ENCODE results near the gene CAPN9.

DNA sequence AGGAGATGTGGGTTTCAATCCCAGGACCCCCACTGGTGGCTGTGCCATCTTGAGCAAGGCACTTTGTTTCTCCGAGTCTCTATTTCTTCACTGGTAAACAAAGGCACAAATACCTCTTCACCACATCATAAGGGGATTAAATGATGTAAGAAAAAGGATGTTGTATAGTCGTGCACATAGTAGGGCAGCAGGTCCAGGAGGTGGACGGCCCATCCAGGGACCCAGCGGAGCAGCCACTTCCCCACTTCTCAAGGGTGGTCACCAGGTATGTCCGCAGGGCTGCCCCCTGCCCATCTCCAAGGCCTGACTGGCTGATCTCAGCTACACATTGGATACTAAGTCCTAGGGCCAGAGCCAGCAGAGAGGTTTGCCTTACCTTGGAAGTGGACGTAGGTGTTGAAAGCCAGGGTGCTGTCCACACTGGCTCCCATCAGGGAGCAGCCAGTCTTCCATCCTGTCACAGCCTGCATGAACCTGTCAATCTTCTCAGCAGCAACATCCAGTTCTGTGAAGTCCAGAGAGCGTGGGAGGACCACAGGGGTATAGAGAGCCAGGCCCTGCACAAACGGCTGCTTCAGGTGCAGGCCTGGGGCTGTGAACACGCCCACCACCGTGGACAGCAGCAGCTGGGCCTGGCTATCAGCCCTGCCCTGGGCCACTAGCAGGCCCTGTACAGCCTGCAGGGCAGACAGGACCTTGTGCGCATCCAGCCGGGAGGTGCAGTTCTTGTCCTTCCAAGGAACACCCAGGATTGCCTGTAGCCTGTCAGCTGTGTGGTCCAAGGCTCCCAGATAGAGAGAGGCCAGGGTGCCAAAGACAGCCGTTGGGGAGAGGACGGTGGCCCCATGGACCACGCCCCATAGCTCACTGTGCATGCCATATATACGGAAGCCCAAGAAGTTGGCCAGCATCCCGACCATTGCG is 37.3 kb upstream of the CAPN9 start:
- TF ChIP-seq, protein P1, sequence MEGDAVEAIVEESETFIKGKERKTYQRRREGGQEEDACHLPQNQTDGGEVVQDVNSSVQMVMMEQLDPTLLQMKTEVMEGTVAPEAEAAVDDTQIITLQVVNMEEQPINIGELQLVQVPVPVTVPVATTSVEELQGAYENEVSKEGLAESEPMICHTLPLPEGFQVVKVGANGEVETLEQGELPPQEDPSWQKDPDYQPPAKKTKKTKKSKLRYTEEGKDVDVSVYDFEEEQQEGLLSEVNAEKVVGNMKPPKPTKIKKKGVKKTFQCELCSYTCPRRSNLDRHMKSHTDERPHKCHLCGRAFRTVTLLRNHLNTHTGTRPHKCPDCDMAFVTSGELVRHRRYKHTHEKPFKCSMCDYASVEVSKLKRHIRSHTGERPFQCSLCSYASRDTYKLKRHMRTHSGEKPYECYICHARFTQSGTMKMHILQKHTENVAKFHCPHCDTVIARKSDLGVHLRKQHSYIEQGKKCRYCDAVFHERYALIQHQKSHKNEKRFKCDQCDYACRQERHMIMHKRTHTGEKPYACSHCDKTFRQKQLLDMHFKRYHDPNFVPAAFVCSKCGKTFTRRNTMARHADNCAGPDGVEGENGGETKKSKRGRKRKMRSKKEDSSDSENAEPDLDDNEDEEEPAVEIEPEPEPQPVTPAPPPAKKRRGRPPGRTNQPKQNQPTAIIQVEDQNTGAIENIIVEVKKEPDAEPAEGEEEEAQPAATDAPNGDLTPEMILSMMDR (conservative IDR thresholded peaks at IDR 0.05; ENCODE audit: low read depth, low read length), result no peak
- TF ChIP-seq EZH2phosphoT487 (IDR thresholded peaks at IDR 0.05; ENCODE audit: borderline replicate concordance, low read length), result no peak
